WI38 (cell line): ENCODE results near the gene CSGALNACT2.

ENCODE experiments used
- H3K4me3 ChIP-seq: 2 replicates; pipeline ENCODE4 v1.5.1; 2011; ENCODE audit warnings: low read depth, mild to moderate bottlenecking, control low read depth, low read length
- CTCF ChIP-seq: IDR thresholded peaks from 2 replicates; pipeline ENCODE4 v1.5.1; 2012; ENCODE audit warnings: low read depth, mild to moderate bottlenecking, control low read depth, low read length

The CSGALNACT2 gene

GRCh38 chr10:43106256-43107091, 31.8 kb upstream of the CSGALNACT2 start:
- no peak overlapping the region for H3K4me3 ChIP-seq
- no peak for TF ChIP-seq CTCF

- no peak overlapping the region for H3K4me3 ChIP-seq
Measured at GRCh38 chr10:43108951-43109350, 29.3 kb upstream of the CSGALNACT2 start.

DNA sequence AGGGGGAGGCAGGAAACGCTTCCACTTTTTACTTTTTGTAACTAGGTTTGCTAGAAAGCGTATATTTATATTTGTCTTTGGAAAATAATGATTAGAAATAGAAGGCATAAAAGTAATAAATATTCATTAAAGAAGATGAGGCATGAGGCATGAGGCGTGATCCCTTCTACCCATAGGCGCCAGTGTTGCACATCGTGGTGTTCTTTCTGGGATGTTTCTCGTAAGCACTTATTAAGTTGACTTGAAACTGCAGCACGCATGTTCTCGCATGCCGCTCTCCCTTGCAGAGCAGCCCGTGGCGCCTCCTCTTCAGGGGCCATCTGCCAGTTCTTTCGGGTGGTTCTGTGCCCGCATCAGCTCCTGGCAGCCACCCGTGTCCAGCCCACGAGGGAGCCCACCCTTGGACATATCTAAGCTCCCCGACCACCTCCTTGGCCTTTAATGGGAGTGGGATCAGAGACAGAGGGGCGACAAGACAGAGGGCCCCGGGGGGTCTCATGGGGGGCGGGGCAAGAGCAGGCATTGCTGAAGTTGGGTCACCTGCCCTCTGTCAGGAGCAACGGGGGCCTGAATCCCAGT, 28.5 kb upstream of the CSGALNACT2 start:
- TF ChIP-seq CTCF, result no peak
- H3K4me3 ChIP-seq, result no peak overlapping the region

More at GRCh38 chr10:43108951-43109350, 29.3 kb upstream of the CSGALNACT2 start:
- no peak for TF ChIP-seq CTCF

DNA sequence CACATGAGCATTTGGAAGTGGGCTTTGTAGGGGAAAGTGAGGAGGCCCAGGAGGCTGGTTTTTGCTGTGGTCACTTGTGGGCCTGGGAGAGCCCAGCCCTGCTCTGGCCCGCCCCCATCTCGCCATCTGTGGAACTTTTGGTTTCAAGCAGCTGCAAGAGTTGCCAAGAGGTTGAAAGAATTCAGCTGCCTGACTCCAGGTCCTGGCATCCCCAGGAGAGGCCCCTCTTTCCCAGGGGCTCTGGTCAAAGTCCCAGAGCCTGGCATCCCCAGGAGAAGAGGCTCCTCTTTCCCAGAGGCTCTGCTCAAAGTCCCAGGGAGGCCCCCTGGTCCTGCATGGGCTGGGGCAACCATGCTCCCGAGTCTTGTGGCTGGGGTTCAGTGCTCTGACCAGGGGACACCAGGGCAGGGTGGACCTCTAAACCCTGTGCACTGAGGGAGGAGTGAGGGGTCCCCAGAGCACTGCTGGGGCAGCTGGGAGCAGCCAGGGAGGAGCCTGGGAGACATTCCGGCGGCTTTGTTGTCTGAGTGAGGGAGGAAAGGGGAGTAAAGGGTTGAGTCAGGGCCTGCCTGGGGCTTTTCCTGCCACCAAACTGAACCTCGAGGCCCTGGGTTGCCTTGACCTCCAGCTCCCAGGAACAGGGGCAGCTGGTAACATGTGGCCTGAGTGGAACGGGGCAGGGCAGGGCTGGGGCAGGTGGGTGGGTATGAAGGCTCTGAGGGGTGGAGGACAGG, 27.7 kb upstream of the CSGALNACT2 start:
- TF ChIP-seq CTCF, result no peak
- H3K4me3 ChIP-seq, result no peak overlapping the region

- H3K4me3 ChIP-seq, result no peak overlapping the region
- TF ChIP-seq CTCF, result no peak
Measured at GRCh38 chr10:43111101-43111500, 27.1 kb upstream of the CSGALNACT2 start.

DNA sequence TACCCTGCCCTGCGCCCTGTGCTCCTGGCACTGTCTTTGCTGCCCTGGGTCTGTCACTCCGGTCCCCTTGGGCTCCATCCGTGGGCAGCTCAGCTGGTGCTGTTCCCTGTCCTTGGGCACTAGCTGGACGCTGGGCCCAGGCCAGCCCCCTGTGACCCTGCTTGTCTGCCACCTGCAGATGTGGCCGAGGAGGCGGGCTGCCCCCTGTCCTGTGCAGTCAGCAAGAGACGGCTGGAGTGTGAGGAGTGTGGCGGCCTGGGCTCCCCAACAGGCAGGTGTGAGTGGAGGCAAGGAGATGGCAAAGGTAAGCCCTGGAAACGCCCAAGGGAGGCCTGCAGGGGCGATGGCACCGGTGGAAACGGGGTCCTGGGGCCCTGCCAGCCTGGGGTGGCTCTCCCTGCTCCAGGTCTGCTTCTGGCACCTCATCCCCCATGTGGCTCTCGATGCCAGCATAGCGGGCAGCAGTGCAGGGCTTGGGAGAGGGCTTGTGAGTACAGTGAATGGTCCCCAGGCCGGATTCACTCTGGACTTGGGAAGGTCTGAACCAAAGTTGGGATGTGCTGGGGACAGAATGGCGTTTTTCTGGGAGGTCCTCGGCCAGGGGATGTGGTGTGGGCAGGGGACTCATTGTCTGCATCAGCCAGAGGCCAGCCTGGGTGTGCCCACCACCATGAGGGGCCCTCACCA, 26.2 kb upstream of the CSGALNACT2 start:
- no peak for TF ChIP-seq CTCF
- H3K4me3 ChIP-seq, result no peak overlapping the region

DNA sequence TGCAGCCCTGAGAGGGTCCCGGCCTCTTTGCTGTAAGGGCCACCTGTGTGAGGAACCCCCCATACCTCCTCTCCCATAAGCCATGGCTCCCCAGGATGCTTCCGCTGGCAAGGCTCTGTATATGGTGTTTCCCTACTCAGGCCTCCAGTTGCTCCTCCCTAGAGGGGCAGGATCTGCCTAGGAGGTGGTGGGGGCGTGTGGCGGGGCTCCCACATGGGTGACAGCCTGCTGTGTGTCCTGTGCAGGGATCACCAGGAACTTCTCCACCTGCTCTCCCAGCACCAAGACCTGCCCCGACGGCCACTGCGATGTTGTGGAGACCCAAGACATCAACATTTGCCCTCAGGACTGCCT, 25.7 kb upstream of the CSGALNACT2 start:
- TF ChIP-seq CTCF, result no peak
- no peak overlapping the region for H3K4me3 ChIP-seq
